Measurements from ENCODE around the gene ABCB8. TPM values are rescaled to one million over a fixed set of nuclear protein-coding genes. Genes with fewer than 3 reads are reported as not detected.

ABCB8 gene
- total and polyA plus RNA-seq, 9 of the 15 experiments (the other 6 are each of a cell fraction or from before 2014, with no cell fraction given), result 7.6 to 106 (median 36.3) TPM

- TF ChIP-seq HNRNPL (IDR thresholded peaks at IDR 0.05; ENCODE audit: low read depth, low read length) (no peak), SRSF7 (optimal IDR thresholded peaks at IDR 0.05; ENCODE audit: low read depth, low read length) (no peak), LEF1 (IDR thresholded peaks at IDR 0.05) (no peak), ETV5 (CRISPR knock-in tag; IDR thresholded peaks at IDR 0.05; ENCODE audit: low read depth) (peak; percentile 84), CTCF (IDR thresholded peaks at IDR 0.05 in 2 of 3, conservative IDR thresholded peaks at IDR 0.05 in 1 of 3; ENCODE audit: insufficient read depth in 2 of 3, low read depth in 1 of 3, low read length in 3 of 3) (peak; percentile 86 to 96 (median 88)), NFYB (IDR thresholded peaks at IDR 0.05; ENCODE audit: extremely low read depth, insufficient read length) (no peak), ZNF766 (CRISPR knock-in tag; conservative IDR thresholded peaks at IDR 0.05) (peak; percentile 84), ETS2 (tag; IDR thresholded peaks at IDR 0.05; ENCODE audit: borderline replicate concordance, poor library complexity, severe bottlenecking) (no peak), POLR2AphosphoS5 (IDR thresholded peaks at IDR 0.05; ENCODE audit: control insufficient read depth, insufficient read depth, low read depth, low read length) (0 out of 2 replicates have a peak, but pooled peaks have one; percentile 33), RCOR1 (IDR thresholded peaks at IDR 0.05; ENCODE audit: borderline replicate concordance in 1 of 2, low read depth in 2 of 2, low read length in 2 of 2) (peak; percentile 52 to 74; a peak in 3 of 4 replicates), MITF (IDR thresholded peaks at IDR 0.05) (no peak), CBFA2T3 (IDR thresholded peaks at IDR 0.05) (peak; percentile 28; the same call in 1 of the 2 replicates), ZNF431 (CRISPR knock-in tag; IDR thresholded peaks at IDR 0.05) (no peak), GTF2F1 (IDR thresholded peaks at IDR 0.05; ENCODE audit: low read depth, low read length) (no peak), STAT5A (IDR thresholded peaks at IDR 0.05; ENCODE audit: borderline replicate concordance, low read length) (0 out of 2 replicates have a peak, but pooled peaks have one; percentile 21), TCF3 (CRISPR knock-in tag; IDR thresholded peaks at IDR 0.05) (peak; percentile 16; the same call in 1 of the 2 replicates), PHTF2 (CRISPR knock-in tag; IDR thresholded peaks at IDR 0.05) (no peak), NFE2 (IDR thresholded peaks at IDR 0.05; ENCODE audit: low read depth) (no peak), CEBPB (tag; IDR thresholded peaks at IDR 0.05) (peak; percentile 54), ZBTB7A (IDR thresholded peaks at IDR 0.05; ENCODE audit: borderline replicate concordance, control insufficient read depth, low read depth, low read length) (peak; percentile 45; the same call in 1 of the 2 replicates)
- TF ChIP-seq, protein P1, sequence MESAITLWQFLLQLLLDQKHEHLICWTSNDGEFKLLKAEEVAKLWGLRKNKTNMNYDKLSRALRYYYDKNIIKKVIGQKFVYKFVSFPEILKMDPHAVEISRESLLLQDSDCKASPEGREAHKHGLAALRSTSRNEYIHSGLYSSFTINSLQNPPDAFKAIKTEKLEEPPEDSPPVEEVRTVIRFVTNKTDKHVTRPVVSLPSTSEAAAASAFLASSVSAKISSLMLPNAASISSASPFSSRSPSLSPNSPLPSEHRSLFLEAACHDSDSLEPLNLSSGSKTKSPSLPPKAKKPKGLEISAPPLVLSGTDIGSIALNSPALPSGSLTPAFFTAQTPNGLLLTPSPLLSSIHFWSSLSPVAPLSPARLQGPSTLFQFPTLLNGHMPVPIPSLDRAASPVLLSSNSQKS (CRISPR knock-in tag; IDR thresholded peaks at IDR 0.05), result no peak
- TF ChIP-seq, protein P2, sequence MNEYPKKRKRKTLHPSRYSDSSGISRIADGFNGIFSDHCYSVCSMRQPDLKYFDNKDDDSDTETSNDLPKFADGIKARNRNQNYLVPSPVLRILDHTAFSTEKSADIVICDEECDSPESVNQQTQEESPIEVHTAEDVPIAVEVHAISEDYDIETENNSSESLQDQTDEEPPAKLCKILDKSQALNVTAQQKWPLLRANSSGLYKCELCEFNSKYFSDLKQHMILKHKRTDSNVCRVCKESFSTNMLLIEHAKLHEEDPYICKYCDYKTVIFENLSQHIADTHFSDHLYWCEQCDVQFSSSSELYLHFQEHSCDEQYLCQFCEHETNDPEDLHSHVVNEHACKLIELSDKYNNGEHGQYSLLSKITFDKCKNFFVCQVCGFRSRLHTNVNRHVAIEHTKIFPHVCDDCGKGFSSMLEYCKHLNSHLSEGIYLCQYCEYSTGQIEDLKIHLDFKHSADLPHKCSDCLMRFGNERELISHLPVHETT (CRISPR knock-in tag; conservative IDR thresholded peaks at IDR 0.05 in 1 of 2, IDR thresholded peaks at IDR 0.05 in 1 of 2), result no peak
- TF ChIP-seq, protein P3, sequence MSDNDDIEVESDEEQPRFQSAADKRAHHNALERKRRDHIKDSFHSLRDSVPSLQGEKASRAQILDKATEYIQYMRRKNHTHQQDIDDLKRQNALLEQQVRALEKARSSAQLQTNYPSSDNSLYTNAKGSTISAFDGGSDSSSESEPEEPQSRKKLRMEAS (CRISPR knock-in tag; IDR thresholded peaks at IDR 0.05), result peak; percentile 50
Observed at GRCh38 chr7:151091431-151091830, 63.2 kb downstream of the ABCB8 start (continued).

All from K562 (cell line).